Measurements from ENCODE around the gene GSTT2. TPM values are rescaled to one million over a fixed set of nuclear protein-coding genes. Genes with fewer than 3 reads are reported as not detected.

Gene GSTT2
- 0.34 TPM in 1 of 2 replicates, not detected in the other for total RNA-seq

GRCh38 chr22:23979557-23980240 is at the start of gene GSTT2:
TSS of gene GSTT2 (plus strand) at chr22:23980134.

DNA sequence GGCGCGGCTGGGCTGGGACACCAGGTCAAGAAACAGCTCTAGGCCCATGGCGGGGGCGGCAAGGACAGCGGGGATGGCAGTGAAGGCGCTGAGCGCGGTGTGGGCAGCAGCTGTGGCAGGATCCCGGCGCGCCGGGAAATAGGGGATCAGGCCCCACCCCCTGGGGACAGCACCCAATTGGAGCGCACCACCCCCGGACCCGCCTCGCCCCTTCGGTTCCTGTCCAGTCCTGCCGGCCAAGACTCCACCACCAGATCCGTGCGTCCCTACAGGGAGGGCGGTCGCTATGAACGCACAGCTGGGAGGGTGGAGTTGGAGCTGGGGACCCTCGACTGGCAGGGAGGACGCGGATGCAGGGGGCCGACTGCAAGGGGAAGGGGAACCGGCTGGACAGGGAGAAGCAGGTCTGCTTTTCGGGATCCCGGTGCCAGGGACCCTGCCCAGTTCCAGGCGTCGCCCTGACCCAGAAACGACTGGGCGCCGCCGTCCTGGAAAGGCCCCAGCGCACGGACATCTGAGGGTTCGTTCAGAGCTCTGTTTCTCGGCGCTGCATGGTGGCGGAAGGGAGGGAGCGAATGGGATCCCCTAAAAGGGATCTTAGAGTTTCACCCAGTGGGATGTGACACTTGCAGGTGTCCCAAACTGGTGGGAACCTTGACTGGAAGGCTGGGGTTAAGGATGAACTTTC is 18.7 kb upstream of the GSTT2 start, which contains the start of gene GSTT2B:
GSTT2B (minus strand) TSS at position 112 of the 688 bp plus-strand sequence; CDS start at position 48, 64 bp downstream.

DNA sequence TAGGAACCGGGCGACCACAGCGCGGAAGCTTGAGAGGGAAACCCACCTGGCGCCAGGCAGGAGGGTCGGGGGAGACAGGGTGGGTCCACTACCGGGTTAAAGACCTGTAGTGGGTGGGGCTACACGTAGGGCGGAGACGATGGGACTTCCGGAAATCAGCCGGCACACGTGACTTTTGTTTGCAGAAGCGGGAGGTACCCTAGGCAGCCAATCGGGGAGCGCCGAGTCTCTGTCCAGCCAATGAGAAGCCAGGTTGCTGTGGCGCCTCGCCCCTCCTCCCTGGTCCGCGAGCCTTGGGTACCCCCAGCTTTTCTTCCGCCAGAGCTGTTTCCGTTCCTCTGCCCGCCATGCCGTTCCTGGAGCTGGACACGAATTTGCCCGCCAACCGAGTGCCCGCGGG is 13.4 kb upstream of the GSTT2 start, which contains the start of gene DDTL:
DDTL (plus strand) TSS at position 321 of the 400 bp plus-strand sequence; CDS start at position 348, 27 bp downstream.

DNA sequence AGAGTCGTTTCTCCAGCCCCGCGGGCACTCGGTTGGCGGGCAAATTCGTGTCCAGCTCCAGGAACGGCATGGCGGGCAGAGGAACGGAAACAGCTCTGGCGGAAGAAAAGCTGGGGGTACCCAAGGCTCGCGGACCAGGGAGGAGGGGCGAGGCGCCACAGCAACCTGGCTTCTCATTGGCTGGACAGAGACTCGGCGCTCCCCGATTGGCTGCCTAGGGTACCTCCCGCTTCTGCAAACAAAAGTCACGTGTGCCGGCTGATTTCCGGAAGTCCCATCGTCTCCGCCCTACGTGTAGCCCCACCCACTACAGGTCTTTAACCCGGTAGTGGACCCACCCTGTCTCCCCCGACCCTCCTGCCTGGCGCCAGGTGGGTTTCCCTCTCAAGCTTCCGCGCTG is 5.6 kb upstream of the GSTT2 start, which contains the start of gene DDT:
DDT (minus strand) TSS at position 97 of the 400 bp plus-strand sequence; CDS start at position 70, 27 bp downstream.

DNA sequence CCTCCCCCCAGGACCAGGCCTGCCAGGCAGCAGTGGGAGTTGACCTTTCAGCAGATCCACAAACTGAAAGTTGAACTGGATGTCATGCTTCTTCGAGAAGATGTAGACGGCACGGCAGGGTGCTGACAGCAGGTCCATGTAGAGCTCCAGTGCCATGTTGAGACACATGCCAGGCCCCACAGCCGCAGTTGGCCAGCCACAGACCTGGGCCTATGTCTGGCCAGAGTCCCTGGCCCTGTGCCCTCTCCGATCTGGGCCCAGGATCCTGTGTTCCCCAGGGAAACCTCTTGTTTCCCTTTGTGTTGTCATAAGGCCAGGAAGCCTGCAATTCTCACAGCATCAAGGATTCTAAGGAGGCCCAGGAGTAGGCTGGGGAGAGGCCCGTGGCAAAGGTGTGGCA is 25.3 kb downstream of the GSTT2 start, which contains the start of gene GSTT4:
GSTT4 (minus strand) TSS at position 253 of the 400 bp plus-strand sequence; CDS start at position 156, 97 bp downstream.

Other genes starting within 250 kb of the GSTT2 start
- gene ZNF70, start 229.0 kb upstream of the GSTT2 start, total RNA-seq: 1.6 and 2.0 TPM in 2 replicates
- gene VPREB3, start 225.7 kb upstream of the GSTT2 start, total RNA-seq: not detected in 2 replicates
- 0.43 and 1.9 TPM in 2 replicates for gene C22orf15, start 217.1 kb upstream of the GSTT2 start, total RNA-seq
- gene CHCHD10, start 212.2 kb upstream of the GSTT2 start, total RNA-seq: 1.0 and 2.2 TPM in 2 replicates
- 5.0 and 12.5 TPM in 2 replicates for gene MMP11, start 207.3 kb upstream of the GSTT2 start, total RNA-seq
- 12.5 and 17.7 TPM in 2 replicates for gene SMARCB1, start 193.2 kb upstream of the GSTT2 start, total RNA-seq
- 0.16 and 0.43 TPM in 2 replicates for gene DERL3, start 141.1 kb upstream of the GSTT2 start, total RNA-seq
- 9.6 and 10.3 TPM in 2 replicates for gene SLC2A11, start 122.3 kb upstream of the GSTT2 start, total RNA-seq
- 253 and 433 TPM in 2 replicates for gene MIF, start 85.8 kb upstream of the GSTT2 start, total RNA-seq
- gene GSTT2B, start 18.9 kb upstream of the GSTT2 start, total RNA-seq: 1.4 and 3.2 TPM in 2 replicates
- gene DDTL, start 13.2 kb upstream of the GSTT2 start, total RNA-seq: 2.7 and 4.1 TPM in 2 replicates
- gene DDT, start 5.7 kb upstream of the GSTT2 start, total RNA-seq: 115 and 116 TPM in 2 replicates
- not detected in 2 replicates for gene GSTT4, start 25.3 kb downstream of the GSTT2 start, total RNA-seq
- gene CABIN1, start 31.2 kb downstream of the GSTT2 start, total RNA-seq: 32.6 and 37.8 TPM in 2 replicates
- 0.26 and 2.4 TPM in 2 replicates for gene SUSD2, start 201.4 kb downstream of the GSTT2 start, total RNA-seq

All from bronchial smooth muscle cell (primary cell).